HepG2 (cell line): Measurements from ENCODE around the gene LGALS16. TPM values are rescaled to one million over a fixed set of nuclear protein-coding genes. Genes with fewer than 3 reads are reported as not detected.

ENCODE experiments used
- ATAC-seq: fragments of 200-7000 bp; cut with Tn5 transposase; 3 replicates; pipeline ENCODE4 v1.9.1; 2020; ENCODE audit warnings: mild to moderate bottlenecking, moderate library complexity
- Bru-seq: library from RNA; stranded (reverse); fragments of 400-500 nt; gene quantifications from one replicate; lab custom pipeline; 2021; lab: Mats Ljungman, UMichigan
- BruChase-seq, 2 experiments: library from RNA; stranded (reverse); fragments of 400-500 nt; gene quantifications; one replicate each; lab custom pipeline; 2021; lab: Mats Ljungman, UMichigan
- BruUV-seq: library from RNA; stranded (reverse); fragments of 400-500 nt; replicated peaks from 2 replicates; lab custom pipeline; 2021; lab: Mats Ljungman, UMichigan
- CTCF ChIA-PET: fragments of 300-600 bp; formaldehyde crosslinking; extraction: SDS; loops from one replicate; lab custom pipeline; 2021; ENCODE audit warnings: low total read pairs, inconsistent platforms, low intra/inter-chr PET ratio; lab: Yijun Ruan, JAX
- POLR2A ChIA-PET: fragments of 350-600 bp; sonication (Branson Sonifier 250); formaldehyde crosslinking; loops from one replicate; lab custom pipeline; 2020; ENCODE audit warnings: antibody characterized with exemption, inconsistent platforms; lab: Yijun Ruan, JAX
- DNase-seq: peaks from one replicate; pipeline ENCODE4 v3.0.0-alpha.2; 2015; ENCODE audit warnings: low spot score
- FAIRE-seq: peaks from 3 replicates; lab custom pipeline; 2011; peaks lifted over from hg19 to GRCh38; lab: Jason Lieb, UNC
- H2AFZ ChIP-seq: one replicate; pipeline ENCODE4 v1.6.1; 2011; ENCODE audit warnings: low read length, inconsistent platforms
- H3K27ac ChIP-seq: fragments of 300-600 bp; 3 replicates; pipeline ENCODE4 v1.8.0; 2011; ENCODE audit warnings: mixed run types, mild to moderate bottlenecking, mixed read lengths, low read length, inconsistent platforms; ENCODE audit not compliant: insufficient read depth; ENCODE audit errors: extremely low read length
- H3K27me3 ChIP-seq, 2 experiments: fragments of 200-600 bp in 1 of 2; 2 replicates in 1 of 2; 3 replicates in 1 of 2; pipeline versions ENCODE4 v1.6.0 to v1.8.0; 2011; ENCODE audit warnings: low read length in 2 of 2, mild to moderate bottlenecking in 2 of 2, moderate library complexity in 2 of 2, inconsistent platforms in 1 of 2; ENCODE audit not compliant: insufficient read depth in 2 of 2, control insufficient read depth in 1 of 2
- H3K36me3 ChIP-seq, 2 experiments: fragments of 200-600 bp in 1 of 2; replicated peaks in 1 of 2; 2 replicates in 1 of 2; 3 replicates in 1 of 2; pipeline versions ENCODE4 v1.5.1 to v1.8.0; 2011; ENCODE audit warnings: low read length in 2 of 2, inconsistent platforms in 1 of 2; ENCODE audit not compliant: insufficient read depth in 2 of 2, control insufficient read depth in 1 of 2
- H3K4me1 ChIP-seq: 2 replicates; pipeline ENCODE4 v1.5.1; 2012; ENCODE audit warnings: low read length, inconsistent platforms; ENCODE audit not compliant: insufficient read depth
- H3K4me2 ChIP-seq: 2 replicates; pipeline ENCODE4 v1.6.0; 2011; ENCODE audit warnings: low read depth, low read length, inconsistent platforms
- H3K4me3 ChIP-seq, 3 experiments: fragments of 200-600 bp in 1 of 3; sonication (generic), shearing (Covaris generic) in 1 of 3; replicated peaks in 1 of 3; 2 replicates each; pipeline ENCODE4 v1.5.1; 2011 to 2016; ENCODE audit warnings: low read length in 3 of 3, inconsistent platforms in 2 of 3, low read depth in 2 of 3, mild to moderate bottlenecking in 2 of 3, control low read depth in 1 of 3, mixed read lengths in 1 of 3; ENCODE audit not compliant: insufficient read depth in 1 of 3
- H3K79me2 ChIP-seq: one replicate; pipeline ENCODE4 v1.6.1; 2011; ENCODE audit warnings: low read length, inconsistent platforms; ENCODE audit not compliant: insufficient read depth
- H3K9ac ChIP-seq: 2 replicates; pipeline ENCODE4 v1.6.0; 2011; ENCODE audit warnings: mild to moderate bottlenecking, low read depth, low read length, inconsistent platforms; ENCODE audit not compliant: insufficient read depth
- H3K9me3 ChIP-seq: 2 replicates; pipeline ENCODE4 v1.5.1; 2012; ENCODE audit warnings: mild to moderate bottlenecking, low read length
- H4K20me1 ChIP-seq: 2 replicates; pipeline ENCODE4 v1.6.0; 2011; ENCODE audit warnings: inconsistent platforms, mild to moderate bottlenecking, low read length, moderate library complexity; ENCODE audit not compliant: insufficient read depth
- E2F2 ChIP-seq: sonication (generic); formaldehyde crosslinking; IDR thresholded peaks from 2 replicates; pipeline ENCODE4 v1.4.0; 2020; ENCODE audit warnings: missing genetic modification reagents, borderline replicate concordance
- HHEX ChIP-seq: IDR thresholded peaks from 2 replicates; pipeline ENCODE4 v1.6.1; 2016; ENCODE audit warnings: control low read depth
- NFATC3 ChIP-seq: sonication (generic); formaldehyde crosslinking; IDR thresholded peaks from 2 replicates; pipeline ENCODE4 v1.5.1; 2020; ENCODE audit warnings: mild to moderate bottlenecking, missing genetic modification reagents
- TEAD3 ChIP-seq: optimal IDR thresholded peaks from 2 replicates; pipeline ENCODE3; 2016; ENCODE audit warnings: borderline replicate concordance
- ZNF317 ChIP-seq: sonication (generic); formaldehyde crosslinking; IDR thresholded peaks from 2 replicates; pipeline ENCODE4 v1.5.0; 2020; ENCODE audit warnings: mild to moderate bottlenecking, missing genetic modification reagents
- ZNF570 ChIP-seq: sonication (generic); formaldehyde crosslinking; IDR thresholded peaks from 2 replicates; pipeline ENCODE4 v1.4.0; 2020; ENCODE audit warnings: mild to moderate bottlenecking, missing genetic modification reagents, borderline replicate concordance
- WGBS: methylation state at CpG from one replicate; pipeline ENCODE4 v1.1.6; 2017; ENCODE audit warnings: low lambda C conversion rate; 5-methylcytosine and 5-hydroxymethylcytosine counted together
- in situ Hi-C: cut with HindIII; loops from 2 replicates; pipeline ENCODE4 v1.10.0; 2017; ENCODE audit warnings: low pct_unique_long_range_greater_than_20kb; ENCODE audit not compliant: extremely low pct_ligation_motif_present
- intact Hi-C: fragments of 100-400 bp; cut with micrococcal nuclease; formaldehyde crosslinking; loops from one replicate; pipeline ENCODE4 v1.10.0; 2022; ENCODE audit not compliant: unreplicated experiment
- long read RNA-seq, 2 experiments: library from RNA in 1 of 2; library from polyadenylated mRNA in 1 of 2; stranded (forward) in 1 of 2; unstranded in 1 of 2; transcript quantifications; one replicate each; pipeline ENCODE4 v2.0.0, GENCODE V29; 2019 to 2022
- polyA minus RNA-seq, 3 experiments: library from RNA; depleted of rRNA, polyadenylated mRNA; stranded (reverse); fragments of >200 nt; gene quantifications; 2 replicates each; pipeline ENCODE4 v1.2.3, GENCODE V29; 2011; ENCODE audit warnings: low replicate concordance in 1 of 3
- polyA plus RNA-seq, 8 experiments: library from polyadenylated mRNA; depleted of rRNA in 3 of 8; stranded (reverse) in 7 of 8; unstranded in 1 of 8; fragments of >200 nt; fragmentation: Illumina TruSeq in 4 of 8; extraction: Trizol in 4 of 8; gene quantifications; 2 replicates each; pipeline versions ENCODE4 v1.2.1 to v1.2.3, GENCODE V29; 2011 to 2016; ENCODE audit warnings: low read depth in 4 of 8, missing spikeins in 1 of 8, mixed read lengths in 1 of 8; ENCODE audit not compliant: insufficient read depth in 1 of 8
- total RNA-seq, 5 experiments: library from RNA; depleted of rRNA; stranded (reverse); fragments of >200 nt; fragmentation: Illumina TruSeq; extraction: Trizol; gene quantifications; 2 replicates each; pipeline ENCODE4 v1.2.3, GENCODE V29; 2016; ENCODE audit warnings: low read depth in 1 of 5
- TF ChIP-seq, protein P1 (sequence below): sonication (generic); formaldehyde crosslinking; IDR thresholded peaks from 2 replicates; pipeline ENCODE4 v1.5.1; 2020; ENCODE audit warnings: missing genetic modification reagents, mild to moderate bottlenecking, borderline replicate concordance

Gene LGALS16, protein sequence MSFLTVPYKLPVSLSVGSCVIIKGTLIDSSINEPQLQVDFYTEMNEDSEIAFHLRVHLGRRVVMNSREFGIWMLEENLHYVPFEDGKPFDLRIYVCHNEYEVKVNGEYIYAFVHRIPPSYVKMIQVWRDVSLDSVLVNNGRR
- total RNA-seq (2016; rRNA removed; fragmentation: Illumina TruSeq; extraction: Trizol) (not detected in 2 replicates), polyA plus RNA-seq (2011; rRNA removed) (not detected in 2 replicates), polyA minus RNA-seq (2011; rRNA and poly(A)+ RNA removed; ENCODE audit: low replicate concordance) (not detected in 2 replicates), Bru-seq, nascent RNA (not detected), BruChase-seq, experiment 1, labeled RNA remaining after a 6-hour chase (not detected), BruChase-seq, experiment 2, labeled RNA remaining after a 2-hour chase (not detected)
- total RNA-seq (2016; cell fraction: cytosol; rRNA removed; fragmentation: Illumina TruSeq; extraction: Trizol; ENCODE audit: low read depth) = not detected in 2 replicates
- total RNA-seq (2016; cell fraction: insoluble cytoplasmic fraction; rRNA removed; fragmentation: Illumina TruSeq; extraction: Trizol) = not detected in 2 replicates
- not detected in 2 replicates for total RNA-seq (2016; cell fraction: membrane; rRNA removed; fragmentation: Illumina TruSeq; extraction: Trizol)
- total RNA-seq (2016; cell fraction: nucleus; rRNA removed; fragmentation: Illumina TruSeq; extraction: Trizol) = not detected in 2 replicates
- not detected in 2 replicates for polyA plus RNA-seq (2011; cell fraction: cytosol; rRNA removed)
- polyA plus RNA-seq (2011; cell fraction: nucleus; rRNA removed) = not detected in 2 replicates
- polyA plus RNA-seq (2012) = not detected in 2 replicates
- polyA plus RNA-seq (2016; cell fraction: cytosol; fragmentation: Illumina TruSeq; extraction: Trizol; ENCODE audit: low read depth) = not detected in 2 replicates
- polyA plus RNA-seq (2016; cell fraction: insoluble cytoplasmic fraction; fragmentation: Illumina TruSeq; extraction: Trizol; ENCODE audit: low read depth) = not detected in 2 replicates
- polyA plus RNA-seq (2016; cell fraction: membrane; fragmentation: Illumina TruSeq; extraction: Trizol; ENCODE audit: low read depth) = not detected in 2 replicates
- not detected in 2 replicates for polyA plus RNA-seq (2016; cell fraction: nucleus; fragmentation: Illumina TruSeq; extraction: Trizol; ENCODE audit: insufficient read depth, low read depth)
- not detected in 2 replicates for polyA minus RNA-seq (2011; cell fraction: cytosol; rRNA and poly(A)+ RNA removed)
- polyA minus RNA-seq (2011; cell fraction: nucleus; rRNA and poly(A)+ RNA removed) = not detected in 2 replicates
- long read RNA-seq, experiment 1 = 0 reads
- long read RNA-seq, experiment 2 = 0 reads

DNA sequence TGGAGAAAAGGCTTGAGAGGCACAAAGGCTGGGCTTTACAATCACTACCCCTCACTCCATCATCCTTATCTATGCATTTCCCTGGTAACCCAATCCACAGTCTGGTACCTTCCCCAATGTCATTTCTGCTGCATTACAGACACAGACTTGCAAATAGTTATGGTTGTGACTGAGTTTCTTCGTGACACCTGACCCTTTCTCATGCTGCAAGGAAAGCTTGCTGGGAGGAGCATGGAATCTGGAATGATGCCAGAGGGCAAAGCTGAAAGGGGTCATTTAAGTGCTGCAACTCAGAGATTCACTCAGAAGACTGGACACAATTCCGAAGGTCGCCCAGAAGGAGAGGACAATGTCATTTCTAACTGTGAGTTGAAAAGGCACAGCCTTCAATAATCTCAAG is at the start of gene LGALS16:
Gene LGALS16 (plus strand): TSS at position 301 of the 400 bp plus-strand sequence. CDS start 49 bp downstream, at position 350.
- no peaks in the 10 kb centered on the region for H3K4me1 ChIP-seq
- H3K27me3 ChIP-seq = no peaks in the 10 kb centered on the region; a peak in 2 of 5 replicates
- H3K79me2 ChIP-seq = no peaks in the 10 kb centered on the region
- in situ Hi-C loops (no loop called here), intact Hi-C loops (no loop called here)
- ATAC-seq (no peak), FAIRE-seq (no peak)
- CTCF ChIA-PET = no interaction called here
- POLR2A ChIA-PET = no interaction called here
- H2AFZ ChIP-seq = no peak within 1 kb of the TSS
- no peak within 1 kb of the TSS for H3K9ac ChIP-seq
- H3K36me3 ChIP-seq = no peaks in the 10 kb centered on the region
- no TSS peak for BruUV-seq
- 2% methylated on average over 3 of the region's 3 CpGs for WGBS
- no peaks in the 10 kb centered on the region for H3K9me3 ChIP-seq
- no peak within 1 kb of the TSS for H3K4me2 ChIP-seq
- H3K4me3 ChIP-seq = no peak within 1 kb of the TSS
- H4K20me1 ChIP-seq = no peaks in the 10 kb centered on the region
- no peak within 1 kb of the TSS for H3K27ac ChIP-seq
- TF ChIP-seq HHEX (CRISPR knock-in tag) = no peak
- no peak for TF ChIP-seq TEAD3 (CRISPR knock-in tag)
- TF ChIP-seq, protein P1, sequence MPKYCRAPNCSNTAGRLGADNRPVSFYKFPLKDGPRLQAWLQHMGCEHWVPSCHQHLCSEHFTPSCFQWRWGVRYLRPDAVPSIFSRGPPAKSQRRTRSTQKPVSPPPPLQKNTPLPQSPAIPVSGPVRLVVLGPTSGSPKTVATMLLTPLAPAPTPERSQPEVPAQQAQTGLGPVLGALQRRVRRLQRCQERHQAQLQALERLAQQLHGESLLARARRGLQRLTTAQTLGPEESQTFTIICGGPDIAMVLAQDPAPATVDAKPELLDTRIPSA (CRISPR knock-in tag) = no peak
- TF ChIP-seq ZNF317 (CRISPR knock-in tag) = no peak
- TF ChIP-seq ZNF570 = no peak
- no peak for TF ChIP-seq E2F2 (CRISPR knock-in tag)
- TF ChIP-seq NFATC3 (CRISPR knock-in tag) = no peak
- TF ChIP-seq, all 625 proteins: peak for 0
- no peak for DNase-seq
